Thyroid gland (tissue), 4 donors: ENCODE data around the gene DMD.

Experiments
- POLR2A ChIP-seq, 2 donors: fragments of 450-650 bp; IDR thresholded peaks; one replicate each; pipeline ENCODE4 v1.6.1; 2017; ENCODE audit warnings: antibody characterized with exemption in 2 of 2, mild to moderate bottlenecking in 2 of 2, moderate library complexity in 1 of 2
- TF ChIP-seq, protein P1 (sequence below), 6 experiments: fragments of 200-600 bp in 3 of 6; fragments of 450-650 bp in 3 of 6; sonication (generic) in 3 of 6; IDR thresholded peaks; one replicate each; pipeline ENCODE4 v1.5.1; 2016 to 2019; ENCODE audit warnings: antibody characterized with exemption in 6 of 6, mild to moderate bottlenecking in 2 of 6, inconsistent platforms in 1 of 6, moderate library complexity in 1 of 6

DNA sequence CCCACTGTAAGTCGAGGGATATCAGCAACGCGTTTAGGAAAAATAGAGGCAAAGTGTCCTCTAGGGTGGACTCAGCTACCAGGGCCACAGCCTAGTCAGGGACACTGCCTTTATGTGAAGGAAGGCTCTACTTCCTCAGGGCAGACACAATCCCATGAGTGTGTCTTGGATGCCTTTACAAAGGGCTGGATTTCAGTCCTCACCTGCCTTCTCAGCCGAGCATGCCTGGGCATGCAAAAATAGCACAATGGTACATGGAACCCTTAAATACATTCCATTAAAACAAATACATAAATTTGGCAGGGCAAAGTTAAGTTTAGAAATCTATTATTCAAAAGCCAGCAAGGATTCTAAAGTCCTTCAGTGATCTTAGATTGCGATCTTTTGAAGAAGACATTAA, 51.1 kb downstream of the DMD start:
- no peak for TF ChIP-seq POLR2A (IDR thresholded peaks at IDR 0.05)
- TF ChIP-seq, protein P1, sequence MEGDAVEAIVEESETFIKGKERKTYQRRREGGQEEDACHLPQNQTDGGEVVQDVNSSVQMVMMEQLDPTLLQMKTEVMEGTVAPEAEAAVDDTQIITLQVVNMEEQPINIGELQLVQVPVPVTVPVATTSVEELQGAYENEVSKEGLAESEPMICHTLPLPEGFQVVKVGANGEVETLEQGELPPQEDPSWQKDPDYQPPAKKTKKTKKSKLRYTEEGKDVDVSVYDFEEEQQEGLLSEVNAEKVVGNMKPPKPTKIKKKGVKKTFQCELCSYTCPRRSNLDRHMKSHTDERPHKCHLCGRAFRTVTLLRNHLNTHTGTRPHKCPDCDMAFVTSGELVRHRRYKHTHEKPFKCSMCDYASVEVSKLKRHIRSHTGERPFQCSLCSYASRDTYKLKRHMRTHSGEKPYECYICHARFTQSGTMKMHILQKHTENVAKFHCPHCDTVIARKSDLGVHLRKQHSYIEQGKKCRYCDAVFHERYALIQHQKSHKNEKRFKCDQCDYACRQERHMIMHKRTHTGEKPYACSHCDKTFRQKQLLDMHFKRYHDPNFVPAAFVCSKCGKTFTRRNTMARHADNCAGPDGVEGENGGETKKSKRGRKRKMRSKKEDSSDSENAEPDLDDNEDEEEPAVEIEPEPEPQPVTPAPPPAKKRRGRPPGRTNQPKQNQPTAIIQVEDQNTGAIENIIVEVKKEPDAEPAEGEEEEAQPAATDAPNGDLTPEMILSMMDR (IDR thresholded peaks at IDR 0.05): no peak
